RKO (cell line): ENCODE measurements around the gene PARK7.

Experiments
- DNase-seq: peaks from one replicate; pipeline ENCODE4 v3.0.0-alpha.2; 2016; ENCODE audit warnings: low spot score

Gene PARK7

DNA sequence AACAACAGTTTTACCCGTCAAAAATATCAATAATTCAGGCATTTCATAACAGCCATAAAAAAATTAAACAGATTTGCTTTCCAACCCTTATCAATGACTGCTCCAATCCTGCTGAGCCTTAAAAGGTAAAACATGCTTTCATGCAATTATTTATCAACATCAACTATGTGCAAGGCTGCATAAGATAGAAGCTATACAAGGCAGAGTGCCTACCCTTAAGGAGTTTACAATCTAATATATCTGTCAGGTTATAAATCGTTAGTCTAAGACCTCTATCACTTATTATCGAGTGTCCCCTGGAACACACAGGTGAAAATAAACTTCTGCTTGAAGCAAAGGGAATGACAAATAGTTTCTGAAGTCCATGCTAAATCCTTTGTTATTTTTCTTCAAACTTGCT is 62.8 kb downstream of the PARK7 start:
- DNase-seq, result no peak

DNA sequence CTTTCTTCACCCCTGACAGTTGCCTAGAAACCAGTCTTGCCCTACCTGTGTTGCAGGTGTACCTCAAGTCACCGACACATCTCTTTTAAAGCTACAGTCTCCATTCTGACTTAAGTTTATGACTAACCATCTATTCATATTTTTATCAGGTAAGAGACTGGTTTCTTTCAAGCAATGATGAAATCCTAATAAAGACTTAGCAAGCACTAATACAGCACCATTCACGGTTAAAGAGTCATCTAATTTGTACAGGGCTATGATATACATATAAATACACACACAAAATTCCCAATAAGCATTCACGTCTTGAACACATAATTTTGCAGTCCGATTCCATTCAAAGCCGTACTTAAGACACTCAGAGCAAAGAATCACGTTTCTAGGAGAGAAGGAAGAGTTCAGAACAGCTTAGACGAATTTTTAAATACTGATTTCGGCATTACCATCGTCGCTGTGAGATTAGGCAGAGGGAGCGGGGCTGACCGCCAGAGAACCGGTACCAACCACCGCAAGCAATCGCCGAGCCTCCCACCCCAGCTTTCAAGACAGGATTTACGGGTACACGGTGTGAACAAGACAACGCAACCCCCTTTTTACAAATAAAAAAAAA is 63.7 kb downstream of the PARK7 start:
- DNase-seq, result peak; percentile 44

DNA sequence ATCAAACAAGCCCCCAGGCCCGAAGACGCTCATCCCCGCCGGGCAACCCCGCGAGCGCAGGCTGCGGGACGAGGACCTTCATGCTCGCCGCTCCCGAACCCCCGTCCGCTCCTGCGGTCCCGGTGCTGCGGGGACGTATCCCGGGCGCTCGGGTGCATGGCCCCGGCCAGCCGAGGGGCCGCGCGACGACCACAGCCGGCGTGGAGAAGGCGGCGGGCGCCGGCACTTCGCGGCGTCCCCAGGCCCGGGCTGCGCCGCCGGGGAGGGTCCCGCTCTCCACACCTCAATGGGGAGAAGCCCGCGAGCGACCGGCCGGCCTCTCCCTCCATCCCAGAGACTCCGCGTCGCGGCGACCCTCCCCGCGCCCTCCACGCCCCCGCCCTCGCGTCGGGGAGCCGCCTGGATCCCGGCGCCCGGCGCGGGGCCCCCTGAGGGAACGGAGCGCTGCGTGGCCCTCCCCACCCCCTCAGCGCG is 64.2 kb downstream of the PARK7 start:
- DNase-seq, result no peak

DNA sequence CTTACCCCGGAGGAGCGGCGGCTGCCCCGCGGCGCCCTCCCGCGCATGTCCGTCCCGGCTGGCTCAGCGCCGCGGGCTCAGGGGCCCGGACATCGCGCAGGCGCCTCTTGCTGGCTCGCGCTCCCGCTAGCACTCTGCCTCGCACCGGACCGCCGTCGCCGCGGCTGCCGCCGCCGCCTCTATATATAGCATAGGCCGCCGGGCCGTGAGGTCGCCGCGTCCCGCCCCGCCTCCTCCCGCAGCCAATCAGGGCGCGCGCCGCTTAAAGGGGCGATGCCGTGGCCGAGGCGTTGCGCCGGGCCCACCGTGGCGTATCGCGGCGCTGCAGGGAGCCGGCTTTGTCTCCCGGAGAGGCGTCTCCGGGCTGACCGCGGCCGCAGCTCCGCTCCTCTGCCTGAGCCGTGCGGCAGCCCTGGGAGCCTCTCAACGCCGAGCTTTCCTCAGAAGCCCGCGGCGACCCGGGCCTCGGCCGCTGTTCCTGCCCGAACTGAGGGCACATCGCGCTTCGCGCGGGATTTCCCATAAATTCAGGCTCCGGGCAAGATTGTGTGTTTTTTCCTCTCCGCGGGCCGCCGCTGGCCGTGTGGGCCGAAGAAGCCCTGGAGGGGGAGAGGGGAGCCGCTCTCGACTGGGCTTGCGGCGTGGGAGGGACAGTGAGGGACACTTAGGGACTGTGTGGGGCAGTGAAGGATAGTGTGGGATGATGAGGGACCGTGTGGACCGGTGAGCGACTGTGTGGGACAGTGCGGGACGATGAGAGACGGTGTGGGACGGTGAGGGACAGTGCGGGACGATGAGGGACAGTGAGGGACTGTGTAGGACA is 64.9 kb downstream of the PARK7 start, which contains the start of gene ERRFI1:
TSS of gene ERRFI1 (minus strand) at position 157 of the 823 bp plus-strand sequence. CDS start 10,690 bp downstream, outside the sequence.
- peak; percentile 92 for DNase-seq

DNA sequence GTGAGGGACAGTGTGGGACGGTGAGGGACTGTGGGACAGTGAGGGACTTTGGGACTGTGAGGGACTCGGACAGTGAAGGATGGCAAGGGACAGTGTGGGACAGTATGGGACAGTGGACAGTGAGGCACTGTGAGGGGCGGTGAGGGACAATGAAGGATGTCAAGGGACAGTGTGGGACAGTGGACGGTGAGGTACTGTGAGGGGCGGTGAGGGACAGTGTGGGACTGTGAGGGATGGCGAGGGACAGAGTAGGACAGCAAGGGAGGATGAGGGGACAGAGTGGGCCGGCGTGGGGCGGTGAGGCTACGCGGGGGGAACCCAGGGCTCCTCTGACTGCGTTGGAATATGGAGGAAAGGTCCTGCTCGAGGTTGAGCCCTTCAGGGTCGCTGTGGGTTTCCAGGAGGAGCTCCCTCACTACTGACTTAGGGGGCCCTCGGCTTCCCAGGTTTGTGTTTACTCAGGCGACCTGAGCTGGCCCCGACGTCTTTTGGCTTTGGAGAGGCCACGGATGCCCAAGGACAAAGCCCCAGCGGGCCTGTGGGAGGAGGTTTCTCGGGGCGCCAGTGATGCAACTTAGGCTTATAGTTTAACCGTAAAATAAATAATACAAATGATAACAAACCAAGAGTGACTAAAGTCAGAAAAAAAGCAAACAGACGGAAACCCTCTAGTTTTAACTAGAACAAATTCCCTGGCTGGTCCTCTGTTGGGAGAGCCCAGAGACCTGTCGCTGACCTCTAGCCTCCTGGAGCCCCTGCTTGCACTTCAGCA is 65.7 kb downstream of the PARK7 start:
- DNase-seq, result no peak

DNA sequence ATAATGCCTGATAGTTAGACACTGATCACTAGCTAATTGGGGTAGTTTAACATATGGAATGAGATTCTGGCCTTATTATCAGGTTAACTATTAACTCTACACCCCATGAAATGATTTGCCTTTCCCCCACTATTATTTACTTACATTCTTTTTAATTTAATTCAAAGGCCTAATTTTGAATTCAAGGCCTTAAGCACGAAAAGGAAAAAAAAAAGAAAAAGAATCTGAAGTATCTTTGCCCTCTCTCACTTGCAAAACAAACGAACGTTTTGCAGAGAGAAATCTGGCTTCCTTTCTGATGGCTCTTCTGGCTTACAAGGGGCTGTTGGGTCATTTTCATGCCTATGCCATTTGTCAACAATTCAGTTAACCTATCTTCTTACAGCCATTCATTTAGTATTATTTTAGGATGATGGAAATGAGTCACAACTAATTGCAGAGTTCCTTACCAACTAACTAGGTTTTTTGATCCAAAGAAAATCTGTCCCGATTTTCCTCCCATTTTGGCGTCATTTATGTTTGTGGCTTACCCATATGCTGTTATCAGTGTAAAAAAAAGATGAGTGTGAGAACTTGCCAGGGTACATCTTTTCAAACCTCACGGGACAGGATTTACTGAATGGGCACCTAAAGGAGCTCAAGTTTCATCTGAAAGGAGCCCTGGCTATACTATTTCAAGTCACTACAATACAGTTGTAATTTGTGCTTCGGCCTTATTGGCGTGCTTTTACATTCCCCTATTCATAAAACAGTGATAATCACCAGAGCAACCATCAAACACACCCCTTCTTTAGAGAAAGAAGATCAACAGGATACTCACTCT is 66.4 kb downstream of the PARK7 start:
- peak; percentile 37 for DNase-seq

DNA sequence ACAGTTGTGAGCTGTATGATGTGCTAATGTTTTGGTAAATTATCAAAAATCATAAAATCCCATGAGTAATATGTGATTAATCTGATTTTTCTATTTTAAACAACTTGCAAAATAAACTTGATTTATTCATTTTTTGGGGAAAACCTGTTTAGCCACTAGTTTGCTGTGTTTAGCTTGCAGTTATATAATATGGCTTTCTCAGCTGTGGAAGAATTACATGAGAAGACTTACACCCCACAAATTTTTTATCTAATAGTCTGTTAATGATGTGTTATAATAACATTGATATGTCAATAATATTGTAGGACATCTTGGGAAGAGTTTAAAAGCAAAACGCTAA is 67.0 kb downstream of the PARK7 start:
- no peak for DNase-seq

DNA sequence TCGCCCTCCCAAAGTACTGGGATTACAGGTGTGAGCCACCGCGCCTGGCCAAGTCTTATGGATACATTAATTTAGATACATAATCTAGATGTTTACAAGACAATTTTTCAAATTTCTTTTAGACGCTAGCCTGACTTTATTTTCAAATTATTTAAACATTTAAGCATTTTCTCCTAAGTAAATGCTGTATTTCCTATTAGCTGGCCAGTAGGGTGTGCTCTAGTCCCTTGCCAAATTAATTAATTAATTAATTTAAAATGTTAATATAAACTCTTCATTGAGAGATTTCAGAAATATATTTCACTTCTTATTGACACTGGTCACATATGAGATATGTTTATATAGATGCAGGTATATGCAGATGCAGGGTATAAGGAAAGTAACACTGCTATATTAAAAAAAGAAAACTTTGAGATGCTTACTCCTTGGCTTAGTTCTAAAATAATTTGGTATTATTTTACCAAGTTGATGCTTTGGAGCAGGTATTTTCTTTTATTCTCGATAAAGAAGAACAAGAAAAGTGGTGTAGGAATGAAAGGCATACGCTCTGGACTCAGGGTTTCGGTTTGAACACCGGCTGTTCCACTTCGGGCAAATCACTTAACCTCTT is 69.8 kb downstream of the PARK7 start:
- DNase-seq, result peak; percentile 73

DNA sequence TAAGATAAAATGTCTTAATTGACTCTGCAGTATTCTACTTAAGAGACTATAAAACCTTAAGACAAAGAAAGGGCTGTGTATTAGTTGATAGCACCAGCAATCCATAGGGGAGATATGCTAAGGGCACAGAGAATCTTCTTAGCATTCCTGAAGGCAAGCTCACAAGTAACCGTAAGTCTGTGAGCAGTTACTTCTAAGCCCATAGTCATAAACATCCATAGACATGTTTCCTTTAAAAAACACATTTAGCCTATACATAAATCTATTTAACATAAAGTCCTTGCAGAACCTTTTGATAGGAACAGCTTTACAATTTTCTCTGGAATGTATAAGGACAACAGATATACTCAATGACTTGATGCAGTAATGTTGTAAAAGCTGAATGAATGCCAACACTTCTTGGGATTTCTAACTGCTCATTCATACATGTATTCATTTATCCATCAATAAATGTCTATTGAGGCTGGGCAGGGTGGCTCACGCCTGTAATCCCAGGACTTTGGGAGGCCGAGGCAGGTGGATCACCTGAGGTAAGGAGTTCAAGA is 70.9 kb downstream of the PARK7 start:
- DNase-seq, result no peak

DNA sequence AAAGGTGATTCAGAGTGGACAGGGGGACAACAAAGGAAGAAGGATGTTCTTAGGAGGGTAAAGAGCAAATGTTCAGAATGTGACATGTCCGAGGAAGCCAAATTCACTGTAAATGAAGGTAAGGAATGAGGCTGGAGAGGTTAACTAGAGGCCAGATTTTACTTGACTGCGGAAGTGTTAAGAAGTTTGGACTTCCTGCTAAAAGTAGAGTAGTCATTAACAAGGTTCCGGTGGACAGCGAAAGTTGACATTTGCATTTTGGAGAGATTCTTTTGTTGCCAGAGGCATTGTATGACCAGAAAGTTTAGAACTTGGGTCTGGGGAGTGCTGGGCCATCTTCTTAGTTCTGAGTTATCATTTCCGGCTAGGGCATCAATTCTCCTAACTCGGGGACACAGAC is 71.8 kb downstream of the PARK7 start:
- no peak for DNase-seq
